HepG2 (cell line): ENCODE results near the gene PNPLA8. TPM values are rescaled to one million over a fixed set of nuclear protein-coding genes. Genes with fewer than 3 reads are reported as not detected.

Source experiments
- ATAC-seq: fragments of 200-7000 bp; cut with Tn5 transposase; 3 replicates; pipeline ENCODE4 v1.9.1; 2020; ENCODE audit warnings: mild to moderate bottlenecking, moderate library complexity
- BruUV-seq: library from RNA; stranded (reverse); fragments of 400-500 nt; replicated peaks from 2 replicates; lab custom pipeline; 2021; lab: Mats Ljungman, UMichigan
- CTCF ChIA-PET: fragments of 300-600 bp; formaldehyde crosslinking; extraction: SDS; loops from one replicate; lab custom pipeline; 2021; ENCODE audit warnings: low total read pairs, inconsistent platforms, low intra/inter-chr PET ratio; lab: Yijun Ruan, JAX
- POLR2A ChIA-PET: fragments of 350-600 bp; sonication (Branson Sonifier 250); formaldehyde crosslinking; loops from one replicate; lab custom pipeline; 2020; ENCODE audit warnings: antibody characterized with exemption, inconsistent platforms; lab: Yijun Ruan, JAX
- DNase-seq: peaks from one replicate; pipeline ENCODE4 v3.0.0-alpha.2; 2015; ENCODE audit warnings: low spot score
- FAIRE-seq: peaks from 3 replicates; lab custom pipeline; 2011; peaks lifted over from hg19 to GRCh38; lab: Jason Lieb, UNC
- H2AFZ ChIP-seq: one replicate; pipeline ENCODE4 v1.6.1; 2011; ENCODE audit warnings: low read length, inconsistent platforms
- H3K27ac ChIP-seq: fragments of 300-600 bp; 3 replicates; pipeline ENCODE4 v1.8.0; 2011; ENCODE audit warnings: mixed run types, mild to moderate bottlenecking, mixed read lengths, low read length, inconsistent platforms; ENCODE audit not compliant: insufficient read depth; ENCODE audit errors: extremely low read length
- H3K27me3 ChIP-seq, 2 experiments: fragments of 200-600 bp in 1 of 2; 2 replicates in 1 of 2; 3 replicates in 1 of 2; pipeline versions ENCODE4 v1.6.0 to v1.8.0; 2011; ENCODE audit warnings: low read length in 2 of 2, mild to moderate bottlenecking in 2 of 2, moderate library complexity in 2 of 2, inconsistent platforms in 1 of 2; ENCODE audit not compliant: insufficient read depth in 2 of 2, control insufficient read depth in 1 of 2
- H3K36me3 ChIP-seq, 2 experiments: fragments of 200-600 bp in 1 of 2; replicated peaks in 1 of 2; 2 replicates in 1 of 2; 3 replicates in 1 of 2; pipeline versions ENCODE4 v1.5.1 to v1.8.0; 2011; ENCODE audit warnings: low read length in 2 of 2, inconsistent platforms in 1 of 2; ENCODE audit not compliant: insufficient read depth in 2 of 2, control insufficient read depth in 1 of 2
- H3K4me1 ChIP-seq: 2 replicates; pipeline ENCODE4 v1.5.1; 2012; ENCODE audit warnings: low read length, inconsistent platforms; ENCODE audit not compliant: insufficient read depth
- H3K4me2 ChIP-seq: 2 replicates; pipeline ENCODE4 v1.6.0; 2011; ENCODE audit warnings: low read depth, low read length, inconsistent platforms
- H3K4me3 ChIP-seq, 3 experiments: fragments of 200-600 bp in 1 of 3; sonication (generic), shearing (Covaris generic) in 1 of 3; replicated peaks in 1 of 3; 2 replicates each; pipeline ENCODE4 v1.5.1; 2011 to 2016; ENCODE audit warnings: low read length in 3 of 3, inconsistent platforms in 2 of 3, low read depth in 2 of 3, mild to moderate bottlenecking in 2 of 3, control low read depth in 1 of 3, mixed read lengths in 1 of 3; ENCODE audit not compliant: insufficient read depth in 1 of 3
- H3K79me2 ChIP-seq: one replicate; pipeline ENCODE4 v1.6.1; 2011; ENCODE audit warnings: low read length, inconsistent platforms; ENCODE audit not compliant: insufficient read depth
- H3K9ac ChIP-seq: 2 replicates; pipeline ENCODE4 v1.6.0; 2011; ENCODE audit warnings: mild to moderate bottlenecking, low read depth, low read length, inconsistent platforms; ENCODE audit not compliant: insufficient read depth
- H3K9me3 ChIP-seq: 2 replicates; pipeline ENCODE4 v1.5.1; 2012; ENCODE audit warnings: mild to moderate bottlenecking, low read length
- H4K20me1 ChIP-seq: 2 replicates; pipeline ENCODE4 v1.6.0; 2011; ENCODE audit warnings: inconsistent platforms, mild to moderate bottlenecking, low read length, moderate library complexity; ENCODE audit not compliant: insufficient read depth
- ARHGAP35 ChIP-seq: sonication (generic); formaldehyde crosslinking; IDR thresholded peaks from 2 replicates; pipeline ENCODE4 v1.9.0; 2022; ENCODE audit warnings: mild to moderate bottlenecking, inconsistent platforms, moderate library complexity, missing genetic modification reagents, borderline replicate concordance
- HNRNPLL ChIP-seq: fragments of 200-400 bp; formaldehyde crosslinking; IDR thresholded peaks from 2 replicates; pipeline ENCODE4 v1.6.1; 2017; ENCODE audit warnings: mild to moderate bottlenecking, low read depth, low read length; ENCODE audit not compliant: poor library complexity, severe bottlenecking
- PLRG1 ChIP-seq: fragments of 450-650 bp; conservative IDR thresholded peaks from 2 replicates; pipeline ENCODE4 v1.6.1; 2016
- POLR2A ChIP-seq, 2 experiments: IDR thresholded peaks; 2 replicates each; pipeline ENCODE4 v1.6.1; 2011; ENCODE audit warnings: low read depth in 2 of 2, low read length in 2 of 2, mild to moderate bottlenecking in 1 of 2, moderate library complexity in 1 of 2; ENCODE audit not compliant: insufficient read depth in 1 of 2
- SOX13 ChIP-seq, 3 experiments: fragments of 450-650 bp in 1 of 3; sonication (generic) in 1 of 3; formaldehyde crosslinking in 1 of 3; IDR thresholded peaks in 2 of 3; conservative IDR thresholded peaks in 1 of 3; 2 replicates each; pipeline versions ENCODE4 v1.5.0 to v1.6.1; 2016 to 2020; ENCODE audit warnings: antibody characterized with exemption in 1 of 3, mild to moderate bottlenecking in 1 of 3, missing compliant biosample characterization in 1 of 3, missing genetic modification reagents in 1 of 3, moderate library complexity in 1 of 3
- ZNF143 ChIP-seq: sonication (generic); formaldehyde crosslinking; IDR thresholded peaks from 2 replicates; pipeline ENCODE4 v1.4.0; 2020; ENCODE audit warnings: missing genetic modification reagents
- ZNF616 ChIP-seq: sonication (generic); formaldehyde crosslinking; IDR thresholded peaks from 2 replicates; pipeline ENCODE4 v1.5.0; 2020; ENCODE audit warnings: low read depth, mild to moderate bottlenecking, missing genetic modification reagents
- ZNF629 ChIP-seq: sonication (generic); formaldehyde crosslinking; conservative IDR thresholded peaks from 2 replicates; pipeline ENCODE4 v1.5.0; 2020; ENCODE audit warnings: missing genetic modification reagents
- ZNF777 ChIP-seq: sonication (generic); formaldehyde crosslinking; IDR thresholded peaks from 2 replicates; pipeline ENCODE4 v1.4.0; 2020; ENCODE audit warnings: missing genetic modification reagents
- WGBS: methylation state at CpG from one replicate; pipeline ENCODE4 v1.1.6; 2017; ENCODE audit warnings: low lambda C conversion rate; 5-methylcytosine and 5-hydroxymethylcytosine counted together
- in situ Hi-C: cut with HindIII; loops from 2 replicates; pipeline ENCODE4 v1.10.0; 2017; ENCODE audit warnings: low pct_unique_long_range_greater_than_20kb; ENCODE audit not compliant: extremely low pct_ligation_motif_present
- intact Hi-C: fragments of 100-400 bp; cut with micrococcal nuclease; formaldehyde crosslinking; loops from one replicate; pipeline ENCODE4 v1.10.0; 2022; ENCODE audit not compliant: unreplicated experiment
- polyA plus RNA-seq, 8 experiments: library from polyadenylated mRNA; depleted of rRNA in 3 of 8; stranded (reverse) in 7 of 8; unstranded in 1 of 8; fragments of >200 nt; fragmentation: Illumina TruSeq in 4 of 8; extraction: Trizol in 4 of 8; gene quantifications; 2 replicates each; pipeline versions ENCODE4 v1.2.1 to v1.2.3, GENCODE V29; 2011 to 2016; ENCODE audit warnings: low read depth in 4 of 8, missing spikeins in 1 of 8, mixed read lengths in 1 of 8; ENCODE audit not compliant: insufficient read depth in 1 of 8
- total RNA-seq, 5 experiments: library from RNA; depleted of rRNA; stranded (reverse); fragments of >200 nt; fragmentation: Illumina TruSeq; extraction: Trizol; gene quantifications; 2 replicates each; pipeline ENCODE4 v1.2.3, GENCODE V29; 2016; ENCODE audit warnings: low read depth in 1 of 5
- TF ChIP-seq, protein P1 (sequence below): sonication (generic); formaldehyde crosslinking; IDR thresholded peaks from 2 replicates; pipeline ENCODE4 v1.5.1; 2020; ENCODE audit warnings: mild to moderate bottlenecking, missing genetic modification reagents, moderate library complexity
- TF ChIP-seq, protein P2 (sequence below): sonication (generic); formaldehyde crosslinking; IDR thresholded peaks from 2 replicates; pipeline ENCODE4 v1.4.0; 2020; ENCODE audit warnings: missing genetic modification reagents
- TF ChIP-seq, protein P3 (sequence below): sonication (generic); formaldehyde crosslinking; IDR thresholded peaks from 2 replicates; pipeline ENCODE4 v1.5.0; 2020; ENCODE audit warnings: missing genetic modification reagents
- TF ChIP-seq, protein P4 (sequence below): sonication (generic); formaldehyde crosslinking; IDR thresholded peaks from 2 replicates; pipeline ENCODE4 v1.4.0; 2020; ENCODE audit warnings: mild to moderate bottlenecking, missing genetic modification reagents

PNPLA8 gene
- total and polyA plus RNA-seq, 2 of the 13 experiments (the other 11 are each of a cell fraction or from before 2014, with no cell fraction given): 6.3 to 11.4 TPM

DNA sequence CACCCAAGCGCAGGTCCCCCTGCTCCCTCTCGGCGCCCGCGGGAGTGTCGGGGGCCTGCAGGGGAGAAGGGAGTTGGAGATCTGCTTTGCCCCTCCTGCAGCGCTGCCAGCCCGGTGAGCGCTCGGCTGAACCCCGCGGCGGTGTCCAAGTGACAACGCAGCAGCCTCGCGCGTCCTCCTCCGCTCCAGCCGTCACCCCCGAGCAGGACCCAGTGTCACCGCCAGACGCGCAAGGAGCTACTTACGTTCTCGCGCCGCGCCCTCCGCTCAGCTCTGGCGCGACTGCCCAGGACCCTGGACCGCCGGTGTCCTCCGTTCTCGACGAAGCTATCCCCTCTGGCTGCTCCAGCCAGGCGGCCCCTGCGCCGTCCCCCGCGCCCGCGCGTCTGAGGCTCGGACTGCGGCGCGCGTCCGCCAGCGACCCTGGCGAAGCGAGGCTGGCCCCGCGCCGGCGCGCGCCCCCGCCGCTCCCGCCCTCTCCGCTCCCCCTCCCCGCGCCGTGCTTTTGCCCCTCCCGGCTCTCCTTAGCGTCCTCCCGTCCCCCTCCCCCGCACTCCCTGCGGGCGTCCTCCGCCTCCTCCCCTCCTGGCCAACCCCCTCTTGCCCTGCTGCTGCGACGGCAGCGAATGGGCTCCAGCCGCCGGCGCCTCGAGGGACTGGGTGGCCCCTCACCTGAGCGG lies 69.8 kb downstream of the PNPLA8 start, which contains the start of gene NRCAM:
Gene NRCAM (minus strand): TSS at position 439 of the 680 bp plus-strand sequence. CDS start 216,372 bp downstream, outside the sequence.
- Histone ChIP-seq H3K4me3 (peak within 1 kb of the TSS; percentile 26 to 57 (median 34); a peak in 4 of 6 replicates), H3K79me2 (no peaks in the 10 kb centered on the region), H3K9ac (no peak within 1 kb of the TSS), H3K9me3 (no peaks in the 10 kb centered on the region), H2AFZ (no peak within 1 kb of the TSS), H3K27me3 (peaks cover 6 to 43% of the 10 kb centered on the region in 2 experiments; a peak in 4 of 5 replicates), H3K27ac (no peak within 1 kb of the TSS), H3K4me1 (no peaks in the 10 kb centered on the region), H4K20me1 (no peaks in the 10 kb centered on the region), H3K4me2 (peak within 1 kb of the TSS; percentile 61), H3K36me3 (no peaks in the 10 kb centered on the region)
- CTCF ChIA-PET: no interaction called here
- POLR2A ChIA-PET: no interaction called here
- WGBS: 2% methylated on average over 15 of the region's 81 CpGs
- intact Hi-C loops: no loop called here
- no TSS peak for BruUV-seq
- DNase-seq: no peak
- FAIRE-seq: no peak
- ATAC-seq: peak; percentile 67
- in situ Hi-C loops: loop anchor here (10.0 kb wide), 1 partner anchor 281 kb away; no protein-coding TSS in a partner anchor
- TF ChIP-seq HNRNPLL: peak; percentile 70
- no peak for TF ChIP-seq ZNF616
- TF ChIP-seq, protein P1, sequence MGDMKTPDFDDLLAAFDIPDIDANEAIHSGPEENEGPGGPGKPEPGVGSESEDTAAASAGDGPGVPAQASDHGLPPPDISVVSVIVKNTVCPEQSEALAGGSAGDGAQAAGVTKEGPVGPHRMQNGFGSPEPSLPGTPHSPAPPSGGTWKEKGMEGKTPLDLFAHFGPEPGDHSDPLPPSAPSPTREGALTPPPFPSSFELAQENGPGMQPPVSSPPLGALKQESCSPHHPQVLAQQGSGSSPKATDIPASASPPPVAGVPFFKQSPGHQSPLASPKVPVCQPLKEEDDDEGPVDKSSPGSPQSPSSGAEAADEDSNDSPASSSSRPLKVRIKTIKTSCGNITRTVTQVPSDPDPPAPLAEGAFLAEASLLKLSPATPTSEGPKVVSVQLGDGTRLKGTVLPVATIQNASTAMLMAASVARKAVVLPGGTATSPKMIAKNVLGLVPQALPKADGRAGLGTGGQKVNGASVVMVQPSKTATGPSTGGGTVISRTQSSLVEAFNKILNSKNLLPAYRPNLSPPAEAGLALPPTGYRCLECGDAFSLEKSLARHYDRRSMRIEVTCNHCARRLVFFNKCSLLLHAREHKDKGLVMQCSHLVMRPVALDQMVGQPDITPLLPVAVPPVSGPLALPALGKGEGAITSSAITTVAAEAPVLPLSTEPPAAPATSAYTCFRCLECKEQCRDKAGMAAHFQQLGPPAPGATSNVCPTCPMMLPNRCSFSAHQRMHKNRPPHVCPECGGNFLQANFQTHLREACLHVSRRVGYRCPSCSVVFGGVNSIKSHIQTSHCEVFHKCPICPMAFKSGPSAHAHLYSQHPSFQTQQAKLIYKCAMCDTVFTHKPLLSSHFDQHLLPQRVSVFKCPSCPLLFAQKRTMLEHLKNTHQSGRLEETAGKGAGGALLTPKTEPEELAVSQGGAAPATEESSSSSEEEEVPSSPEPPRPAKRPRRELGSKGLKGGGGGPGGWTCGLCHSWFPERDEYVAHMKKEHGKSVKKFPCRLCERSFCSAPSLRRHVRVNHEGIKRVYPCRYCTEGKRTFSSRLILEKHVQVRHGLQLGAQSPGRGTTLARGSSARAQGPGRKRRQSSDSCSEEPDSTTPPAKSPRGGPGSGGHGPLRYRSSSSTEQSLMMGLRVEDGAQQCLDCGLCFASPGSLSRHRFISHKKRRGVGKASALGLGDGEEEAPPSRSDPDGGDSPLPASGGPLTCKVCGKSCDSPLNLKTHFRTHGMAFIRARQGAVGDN (CRISPR knock-in tag): peak; percentile 51
- TF ChIP-seq ZNF143 (CRISPR knock-in tag): no peak
- no peak for TF ChIP-seq ZNF629 (CRISPR knock-in tag)
- TF ChIP-seq POLR2A (IDR thresholded peaks at IDR 0.05; ENCODE audit: insufficient read depth in 1 of 2, low read depth in 2 of 2, low read length in 2 of 2): no peak
- TF ChIP-seq, protein P2, sequence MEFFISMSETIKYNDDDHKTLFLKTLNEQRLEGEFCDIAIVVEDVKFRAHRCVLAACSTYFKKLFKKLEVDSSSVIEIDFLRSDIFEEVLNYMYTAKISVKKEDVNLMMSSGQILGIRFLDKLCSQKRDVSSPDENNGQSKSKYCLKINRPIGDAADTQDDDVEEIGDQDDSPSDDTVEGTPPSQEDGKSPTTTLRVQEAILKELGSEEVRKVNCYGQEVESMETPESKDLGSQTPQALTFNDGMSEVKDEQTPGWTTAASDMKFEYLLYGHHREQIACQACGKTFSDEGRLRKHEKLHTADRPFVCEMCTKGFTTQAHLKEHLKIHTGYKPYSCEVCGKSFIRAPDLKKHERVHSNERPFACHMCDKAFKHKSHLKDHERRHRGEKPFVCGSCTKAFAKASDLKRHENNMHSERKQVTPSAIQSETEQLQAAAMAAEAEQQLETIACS (CRISPR knock-in tag): peak; percentile 62; the same call in 1 of the 2 replicates
- TF ChIP-seq PLRG1: no peak
- no peak for TF ChIP-seq ARHGAP35 (CRISPR knock-in tag)
- TF ChIP-seq, protein P3, sequence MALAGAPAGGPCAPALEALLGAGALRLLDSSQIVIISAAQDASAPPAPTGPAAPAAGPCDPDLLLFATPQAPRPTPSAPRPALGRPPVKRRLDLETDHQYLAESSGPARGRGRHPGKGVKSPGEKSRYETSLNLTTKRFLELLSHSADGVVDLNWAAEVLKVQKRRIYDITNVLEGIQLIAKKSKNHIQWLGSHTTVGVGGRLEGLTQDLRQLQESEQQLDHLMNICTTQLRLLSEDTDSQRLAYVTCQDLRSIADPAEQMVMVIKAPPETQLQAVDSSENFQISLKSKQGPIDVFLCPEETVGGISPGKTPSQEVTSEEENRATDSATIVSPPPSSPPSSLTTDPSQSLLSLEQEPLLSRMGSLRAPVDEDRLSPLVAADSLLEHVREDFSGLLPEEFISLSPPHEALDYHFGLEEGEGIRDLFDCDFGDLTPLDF: no peak
- TF ChIP-seq SOX13 (IDR thresholded peaks at IDR 0.05): no peak
- TF ChIP-seq SOX13 (CRISPR knock-in tag; conservative IDR thresholded peaks at IDR 0.05 in 1 of 2, IDR thresholded peaks at IDR 0.05 in 1 of 2): no peak
- TF ChIP-seq, protein P4, sequence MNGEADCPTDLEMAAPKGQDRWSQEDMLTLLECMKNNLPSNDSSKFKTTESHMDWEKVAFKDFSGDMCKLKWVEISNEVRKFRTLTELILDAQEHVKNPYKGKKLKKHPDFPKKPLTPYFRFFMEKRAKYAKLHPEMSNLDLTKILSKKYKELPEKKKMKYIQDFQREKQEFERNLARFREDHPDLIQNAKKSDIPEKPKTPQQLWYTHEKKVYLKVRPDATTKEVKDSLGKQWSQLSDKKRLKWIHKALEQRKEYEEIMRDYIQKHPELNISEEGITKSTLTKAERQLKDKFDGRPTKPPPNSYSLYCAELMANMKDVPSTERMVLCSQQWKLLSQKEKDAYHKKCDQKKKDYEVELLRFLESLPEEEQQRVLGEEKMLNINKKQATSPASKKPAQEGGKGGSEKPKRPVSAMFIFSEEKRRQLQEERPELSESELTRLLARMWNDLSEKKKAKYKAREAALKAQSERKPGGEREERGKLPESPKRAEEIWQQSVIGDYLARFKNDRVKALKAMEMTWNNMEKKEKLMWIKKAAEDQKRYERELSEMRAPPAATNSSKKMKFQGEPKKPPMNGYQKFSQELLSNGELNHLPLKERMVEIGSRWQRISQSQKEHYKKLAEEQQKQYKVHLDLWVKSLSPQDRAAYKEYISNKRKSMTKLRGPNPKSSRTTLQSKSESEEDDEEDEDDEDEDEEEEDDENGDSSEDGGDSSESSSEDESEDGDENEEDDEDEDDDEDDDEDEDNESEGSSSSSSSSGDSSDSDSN (CRISPR knock-in tag): peak; percentile 48; the same call in 1 of the 2 replicates
- peak; percentile 58 for TF ChIP-seq ZNF777 (CRISPR knock-in tag)
